GM13977 (cell line): ENCODE data around the gene ATAT1.

Experiments used
- DNase-seq: peaks from one replicate; pipeline ENCODE4 v3.0.0; 2012; ENCODE audit warnings: low spot score
- CTCF ChIP-seq: IDR thresholded peaks from 2 replicates; pipeline ENCODE4 v1.5.1; 2012; ENCODE audit warnings: mild to moderate bottlenecking, control low read depth; ENCODE audit not compliant: insufficient read depth; ENCODE audit errors: extremely low read depth, missing control alignments
- in situ Hi-C: fragments of 300-500 bp; cut with MboI; formaldehyde crosslinking; loops from one replicate; pipeline ENCODE4 v1.12.0; 2022; ENCODE audit warnings: low sequenced_read_pairs, low pct_unique_long_range_greater_than_20kb, mixed read lengths, inconsistent platforms; ENCODE audit not compliant: unreplicated experiment

ATAT1 gene

GRCh38 chr6:30615958-30616810 lies 10.5 kb upstream of the ATAT1 start:
- in situ Hi-C loops: no loop called here
- DNase-seq: no peak
- no peak for TF ChIP-seq CTCF

- DNase-seq: peak; percentile 92
- TF ChIP-seq CTCF: no peak
- in situ Hi-C loops: no loop called here
These were observed 9.7 kb upstream of the ATAT1 start, which contains the start of gene PPP1R10 for GRCh38 chr6:30616811-30617564. TSS of gene PPP1R10 (minus strand) at chr6:30617243. CDS start at chr6:30609944, 7,299 bp downstream.

- in situ Hi-C loops: no loop called here
- no peak for TF ChIP-seq CTCF
- peak; percentile 87 for DNase-seq
These were observed 9.0 kb upstream of the ATAT1 start, which contains the start of gene MRPS18B for GRCh38 chr6:30617565-30618269. TSS of gene MRPS18B (plus strand) at chr6:30617840. CDS start at chr6:30617866, 26 bp downstream.

GRCh38 chr6:30618270-30618797 lies 8.3 kb upstream of the ATAT1 start:
- DNase-seq: no peak
- TF ChIP-seq CTCF: no peak
- in situ Hi-C loops: no loop called here

GRCh38 chr6:30619561-30619960 lies 7.1 kb upstream of the ATAT1 start:
- in situ Hi-C loops: no loop called here
- no peak for DNase-seq
- no peak for TF ChIP-seq CTCF

GRCh38 chr6:30625511-30625910 lies 1.2 kb upstream of the ATAT1 start:
- in situ Hi-C loops: no loop called here
- TF ChIP-seq CTCF: no peak
- no peak for DNase-seq
